SU-DHL-6 (cell line): ENCODE measurements around the gene FASTKD3.

Experiments used
- H2AFZ ChIP-seq: fragments of 200-600 bp; sonication (generic); 2 replicates; pipeline ENCODE4 v1.6.1; 2014; ENCODE audit warnings: low read depth, mild to moderate bottlenecking, moderate library complexity, mixed read lengths, antibody characterized with exemption, low read length; ENCODE audit not compliant: severe bottlenecking
- H3F3A ChIP-seq: fragments of 200-600 bp; shearing (Covaris generic); 2 replicates; pipeline ENCODE4 v1.6.0; 2016; ENCODE audit warnings: antibody characterized with exemption, mild to moderate bottlenecking; ENCODE audit not compliant: insufficient read depth
- H3K27ac ChIP-seq: fragments of 200-600 bp; sonication (generic); 2 replicates; pipeline ENCODE4 v1.5.1; 2016; ENCODE audit warnings: low read depth, mild to moderate bottlenecking, low read length, moderate library complexity, mixed read lengths
- H3K27me3 ChIP-seq: fragments of 200-600 bp; sonication (generic), shearing (Covaris generic); 2 replicates; pipeline ENCODE4 v1.6.0; 2014; ENCODE audit warnings: mild to moderate bottlenecking, low read length
- H3K36me3 ChIP-seq: fragments of 200-600 bp; sonication (generic); 2 replicates; pipeline ENCODE4 v1.6.1; 2014; ENCODE audit warnings: mild to moderate bottlenecking, low read length, mixed read lengths
- H3K4me2 ChIP-seq: fragments of 300-600, 200-600 bp; shearing (Covaris generic), sonication (generic); 2 replicates; pipeline ENCODE4 v1.6.0; 2014; ENCODE audit warnings: low read length, low read depth, mild to moderate bottlenecking; ENCODE audit not compliant: poor library complexity, severe bottlenecking
- H3K4me3 ChIP-seq: fragments of 200-600 bp; sonication (generic); 2 replicates; pipeline ENCODE4 v1.5.1; 2014; ENCODE audit warnings: antibody characterized with exemption, low read length, mild to moderate bottlenecking, mixed read lengths; ENCODE audit not compliant: insufficient read depth, poor library complexity, severe bottlenecking
- H3K79me2 ChIP-seq: fragments of 200-600 bp; sonication (generic); 2 replicates; pipeline ENCODE4 v1.6.1; 2014; ENCODE audit warnings: mild to moderate bottlenecking, low read length, moderate library complexity; ENCODE audit not compliant: insufficient read depth
- H3K9ac ChIP-seq: fragments of 200-600 bp; sonication (generic); 2 replicates; pipeline ENCODE4 v1.7.0; 2014; ENCODE audit warnings: mild to moderate bottlenecking, low read length
- H3K9me2 ChIP-seq: fragments of 200-600 bp; sonication (generic); replicated peaks from 2 replicates; pipeline ENCODE4 v1.6.1; 2014; ENCODE audit warnings: low read length; ENCODE audit not compliant: insufficient read depth
- H3K9me3 ChIP-seq: fragments of 200-600 bp; sonication (generic); 2 replicates; pipeline ENCODE4 v1.6.1; 2014; ENCODE audit warnings: low read length, mixed read lengths; ENCODE audit not compliant: insufficient read depth
- H4K20me1 ChIP-seq: fragments of 200-600 bp; sonication (generic); 2 replicates; pipeline ENCODE4 v1.6.1; 2014; ENCODE audit warnings: low read depth, mild to moderate bottlenecking, antibody characterized with exemption, low read length, moderate library complexity, mixed read lengths
- EZH2phosphoT487 ChIP-seq: fragments of 200-600 bp; sonication (generic), shearing (Covaris generic); conservative IDR thresholded peaks from 2 replicates; pipeline ENCODE4 v1.6.1; 2018; ENCODE audit warnings: mild to moderate bottlenecking, antibody characterized with exemption, low read length, moderate library complexity, mixed read lengths
- TF ChIP-seq, protein P1 (sequence below): fragments of 200-600 bp; sonication (generic); IDR thresholded peaks from one replicate; pipeline ENCODE4 v1.5.1; 2017; ENCODE audit warnings: antibody characterized with exemption, mild to moderate bottlenecking, low read length, moderate library complexity; ENCODE audit not compliant: insufficient read depth, poor library complexity, severe bottlenecking

The FASTKD3 gene

DNA sequence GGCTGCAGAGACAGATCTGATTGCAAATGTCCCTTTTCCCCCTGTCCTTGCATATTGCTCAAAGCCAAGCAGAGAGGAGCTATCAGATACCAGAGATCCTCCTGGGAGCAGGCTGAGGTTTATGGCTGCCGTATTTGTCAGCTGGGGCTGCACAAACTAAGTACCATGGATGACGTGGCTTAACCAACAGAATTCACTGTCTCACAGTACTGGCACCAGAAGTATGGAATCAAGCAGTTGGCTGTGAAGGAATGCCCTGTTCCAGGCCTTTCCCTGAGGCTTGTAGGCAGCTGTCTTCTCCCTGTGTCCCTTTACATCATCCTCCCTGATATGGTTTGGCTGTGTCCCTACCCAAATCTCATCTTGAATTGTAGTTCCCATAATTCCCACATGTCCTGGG, 20.5 kb downstream of the FASTKD3 start:
- no peak overlapping the region for H3K4me3 ChIP-seq
- H3K27me3 ChIP-seq: no peaks in the 10 kb centered on the region
- no peaks in the 10 kb centered on the region for H3K79me2 ChIP-seq

DNA sequence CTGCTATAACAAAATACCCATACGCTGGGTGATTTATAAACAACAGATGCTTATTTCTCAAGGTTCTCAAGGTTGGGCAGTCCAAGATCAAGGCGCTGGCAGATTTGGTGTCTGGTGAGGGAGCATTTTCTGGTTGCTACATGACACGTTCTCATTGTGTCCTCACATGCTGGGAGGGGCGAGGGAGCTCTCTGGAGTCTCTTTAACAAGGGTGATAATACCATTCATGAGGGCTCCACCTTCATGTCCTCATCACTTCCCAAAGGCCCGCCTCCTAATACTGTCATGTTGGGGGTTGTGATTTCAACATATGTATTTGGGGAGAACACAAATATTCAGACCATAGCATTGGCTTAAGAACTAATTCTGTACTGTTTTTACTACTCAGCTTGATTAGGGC, 22.5 kb downstream of the FASTKD3 start:
- TF ChIP-seq, protein P1, sequence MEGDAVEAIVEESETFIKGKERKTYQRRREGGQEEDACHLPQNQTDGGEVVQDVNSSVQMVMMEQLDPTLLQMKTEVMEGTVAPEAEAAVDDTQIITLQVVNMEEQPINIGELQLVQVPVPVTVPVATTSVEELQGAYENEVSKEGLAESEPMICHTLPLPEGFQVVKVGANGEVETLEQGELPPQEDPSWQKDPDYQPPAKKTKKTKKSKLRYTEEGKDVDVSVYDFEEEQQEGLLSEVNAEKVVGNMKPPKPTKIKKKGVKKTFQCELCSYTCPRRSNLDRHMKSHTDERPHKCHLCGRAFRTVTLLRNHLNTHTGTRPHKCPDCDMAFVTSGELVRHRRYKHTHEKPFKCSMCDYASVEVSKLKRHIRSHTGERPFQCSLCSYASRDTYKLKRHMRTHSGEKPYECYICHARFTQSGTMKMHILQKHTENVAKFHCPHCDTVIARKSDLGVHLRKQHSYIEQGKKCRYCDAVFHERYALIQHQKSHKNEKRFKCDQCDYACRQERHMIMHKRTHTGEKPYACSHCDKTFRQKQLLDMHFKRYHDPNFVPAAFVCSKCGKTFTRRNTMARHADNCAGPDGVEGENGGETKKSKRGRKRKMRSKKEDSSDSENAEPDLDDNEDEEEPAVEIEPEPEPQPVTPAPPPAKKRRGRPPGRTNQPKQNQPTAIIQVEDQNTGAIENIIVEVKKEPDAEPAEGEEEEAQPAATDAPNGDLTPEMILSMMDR: no peak
- TF ChIP-seq EZH2phosphoT487: no peak

More for the DNA sequence above, 20.5 kb downstream of the FASTKD3 start:
- Histone ChIP-seq H3K27ac (no peak overlapping the region), H4K20me1 (no peaks in the 10 kb centered on the region), H3K9me3 (no peaks in the 10 kb centered on the region), H3K9me2 (no peaks in the 10 kb centered on the region), H3K4me2 (no peak overlapping the region), H3F3A (no peaks in the 10 kb centered on the region), H2AFZ (no peak overlapping the region), H3K9ac (no peak overlapping the region), H3K36me3 (no peaks in the 10 kb centered on the region)
- TF ChIP-seq EZH2phosphoT487: no peak
- TF ChIP-seq, protein P1: no peak

DNA sequence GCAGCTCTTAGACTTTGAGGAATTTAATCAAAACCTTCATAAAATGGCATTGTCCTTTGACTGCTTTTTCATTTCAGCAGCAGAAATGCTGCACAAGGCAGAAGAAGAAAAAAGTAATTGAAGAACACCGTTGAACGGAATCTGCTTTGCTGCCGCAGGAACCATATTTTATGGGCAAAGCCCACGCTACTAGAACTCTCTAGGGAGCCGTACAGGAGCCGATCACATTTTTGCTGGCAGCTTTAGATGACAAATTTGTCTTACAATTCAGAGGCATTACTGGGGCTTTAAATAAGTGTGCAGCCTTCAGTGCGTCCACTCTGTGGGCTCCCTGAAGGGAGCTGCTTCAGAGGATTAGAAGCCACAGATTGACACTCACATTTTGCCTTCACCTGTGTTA, 23.3 kb downstream of the FASTKD3 start:
- Histone ChIP-seq H3K9me3 (no peaks in the 10 kb centered on the region), H3K4me3 (no peak overlapping the region), H3K9ac (no peak overlapping the region), H3K36me3 (no peaks in the 10 kb centered on the region), H3F3A (no peaks in the 10 kb centered on the region), H3K27ac (no peak overlapping the region), H4K20me1 (no peaks in the 10 kb centered on the region), H3K27me3 (no peaks in the 10 kb centered on the region), H3K9me2 (no peaks in the 10 kb centered on the region), H2AFZ (no peak overlapping the region), H3K4me2 (no peak overlapping the region), H3K79me2 (no peaks in the 10 kb centered on the region)
- TF ChIP-seq EZH2phosphoT487: no peak
- TF ChIP-seq, protein P1: no peak

More for the DNA sequence above, 22.5 kb downstream of the FASTKD3 start:
- Histone ChIP-seq H3K4me2 (no peak overlapping the region), H3F3A (no peaks in the 10 kb centered on the region), H3K9me2 (no peaks in the 10 kb centered on the region), H3K79me2 (no peaks in the 10 kb centered on the region), H3K27me3 (no peaks in the 10 kb centered on the region), H2AFZ (no peak overlapping the region), H3K9ac (no peak overlapping the region), H3K9me3 (no peaks in the 10 kb centered on the region), H3K36me3 (no peaks in the 10 kb centered on the region), H3K27ac (no peak overlapping the region), H4K20me1 (no peaks in the 10 kb centered on the region), H3K4me3 (no peak overlapping the region)
